CD4-positive, CD25-positive, alpha-beta regulatory T cell (primary cell): ENCODE measurements around the gene SYTL4. TPM values are rescaled to one million over a fixed set of nuclear protein-coding genes. Genes with fewer than 3 reads are reported as not detected.

ENCODE experiments used
- ATAC-seq, 2 donors: fragments of 150-1000 bp; cut with Tn5 transposase; one replicate each; pipeline ENCODE4 v1.10.0; 2021; ENCODE audit warnings: low read depth in 2 of 2, moderate number of reproducible peaks in 2 of 2, moderate library complexity in 1 of 2
- DNase-seq, 3 donors: peaks; one replicate each; pipeline versions ENCODE4 v3.0.0 to v3.0.0-alpha.2; 2012 to 2022; ENCODE audit warnings: mixed read lengths in 1 of 3
- H3K27ac ChIP-seq: one replicate; pipeline ENCODE4 v1.7.0; 2013; ENCODE audit warnings: mild to moderate bottlenecking, low read length; ENCODE audit not compliant: insufficient read depth, poor library complexity, severe bottlenecking
- H3K27me3 ChIP-seq: one replicate; pipeline ENCODE4 v1.7.0; 2013; ENCODE audit warnings: low read length; ENCODE audit not compliant: control insufficient read depth, insufficient read depth
- H3K36me3 ChIP-seq: one replicate; pipeline ENCODE4 v1.7.0; 2013; ENCODE audit warnings: mild to moderate bottlenecking, low read length, moderate library complexity; ENCODE audit not compliant: control insufficient read depth, insufficient read depth
- H3K4me1 ChIP-seq: 2 replicates; pipeline ENCODE4 v1.7.0; 2013; ENCODE audit warnings: mild to moderate bottlenecking, low read length; ENCODE audit not compliant: insufficient read depth, control insufficient read depth, poor library complexity, severe bottlenecking
- H3K4me3 ChIP-seq: one replicate; pipeline ENCODE4 v1.7.0; 2013; ENCODE audit warnings: low read depth, mild to moderate bottlenecking, low read length, moderate library complexity
- H3K9me3 ChIP-seq, 2 experiments: 1 replicate in 1 of 2; 2 replicates in 1 of 2; pipeline ENCODE4 v1.7.0; 2013; ENCODE audit warnings: low read length in 2 of 2, mild to moderate bottlenecking in 1 of 2, moderate library complexity in 1 of 2; ENCODE audit not compliant: control insufficient read depth in 2 of 2
- H3K27ac Mint-ChIP-seq, 3 donors: one replicate each; pipeline ENCODE4 v1.8.0; 2020 to 2022; ENCODE audit warnings: mild to moderate bottlenecking in 3 of 3, mixed read lengths in 3 of 3, moderate library complexity in 2 of 3
- H3K27me3 Mint-ChIP-seq: one replicate; pipeline ENCODE4 v1.8.0; 2022; ENCODE audit warnings: mild to moderate bottlenecking, mixed read lengths
- H3K36me3 Mint-ChIP-seq: one replicate; pipeline ENCODE4 v1.8.0; 2020; ENCODE audit warnings: mixed read lengths
- H3K4me1 Mint-ChIP-seq, 4 donors: one replicate each; pipeline ENCODE4 v1.8.0; 2020 to 2022; ENCODE audit warnings: mixed read lengths in 4 of 4, mild to moderate bottlenecking in 1 of 4
- H3K4me3 Mint-ChIP-seq, 4 donors: one replicate each; pipeline ENCODE4 v1.8.0; 2020 to 2022; ENCODE audit warnings: mild to moderate bottlenecking in 4 of 4, mixed read lengths in 4 of 4, moderate library complexity in 3 of 4
- H3K9me3 Mint-ChIP-seq, 7 donors: one replicate each; pipeline ENCODE4 v1.8.0; 2020 to 2022; ENCODE audit warnings: mixed read lengths in 7 of 7, mild to moderate bottlenecking in 3 of 7, moderate library complexity in 2 of 7
- polyA plus RNA-seq, 4 donors: library from polyadenylated mRNA; unstranded; fragments of 300-500 nt; fragmentation: Illumina TruSeq; gene quantifications; one replicate each; pipeline ENCODE4 v1.2.3, GENCODE V29; 2021
- total RNA-seq: library from RNA; stranded (reverse); gene quantifications from one replicate; pipeline ENCODE4 v1.2.3, GENCODE V29; 2022

Gene SYTL4
- total and polyA plus RNA-seq, 5 donors from 2014 or later: 0.22 TPM; not detected in 4

GRCh38 chrX:100710816-100711215 is 21.1 kb downstream of the SYTL4 start:
- Mint-ChIP-seq H3K4me1 (no peaks in the 10 kb centered on the region), H3K4me3 (no peak overlapping the region), H3K9me3 (no peaks in the 10 kb centered on the region), H3K27me3 (peaks cover 15% of the 10 kb centered on the region), H3K36me3 (no peaks in the 10 kb centered on the region), H3K27ac (no peak overlapping the region)
- Histone ChIP-seq H3K36me3 (no peaks in the 10 kb centered on the region), H3K27ac (no peak overlapping the region), H3K9me3 (no peaks in the 10 kb centered on the region), H3K4me1 (no peaks in the 10 kb centered on the region), H3K27me3 (no peaks in the 10 kb centered on the region), H3K4me3 (no peak overlapping the region)
- ATAC-seq (no peak), DNase-seq (no peak)

- Mint-ChIP-seq H3K27ac (no peak overlapping the region), H3K4me1 (no peaks in the 10 kb centered on the region), H3K27me3 (peaks cover 10% of the 10 kb centered on the region), H3K9me3 (peaks cover 0 to 2% (median 0%) of the 10 kb centered on the region in 7 donors), H3K36me3 (no peaks in the 10 kb centered on the region), H3K4me3 (no peak overlapping the region)
- Histone ChIP-seq H3K27ac (no peak overlapping the region), H3K9me3 (no peaks in the 10 kb centered on the region), H3K36me3 (no peaks in the 10 kb centered on the region), H3K27me3 (no peaks in the 10 kb centered on the region), H3K4me3 (no peak overlapping the region), H3K4me1 (no peaks in the 10 kb centered on the region)
- DNase-seq (no peak), ATAC-seq (no peak)
Observed at GRCh38 chrX:100704581-100705203, 27.2 kb downstream of the SYTL4 start.

- H3K4me3 ChIP-seq: no peak overlapping the region
- no peak overlapping the region for H3K27ac ChIP-seq
- no peak for DNase-seq
- Mint-ChIP-seq H3K27ac (no peak overlapping the region), H3K9me3 (peaks cover 0 to 2% (median 0%) of the 10 kb centered on the region in 7 donors), H3K4me3 (no peak overlapping the region), H3K36me3 (no peaks in the 10 kb centered on the region), H3K27me3 (peaks cover 10% of the 10 kb centered on the region), H3K4me1 (no peaks in the 10 kb centered on the region)
- H3K27me3 ChIP-seq: no peaks in the 10 kb centered on the region
- ATAC-seq: no peak
- H3K4me1 ChIP-seq: no peaks in the 10 kb centered on the region
- H3K9me3 ChIP-seq: no peaks in the 10 kb centered on the region
- H3K36me3 ChIP-seq: no peaks in the 10 kb centered on the region
Observed at GRCh38 chrX:100700809-100701208, 31.1 kb downstream of the SYTL4 start.

GRCh38 chrX:100698551-100698950 is 33.4 kb downstream of the SYTL4 start:
- no peaks in the 10 kb centered on the region for H3K9me3 ChIP-seq
- peaks cover 5% of the 10 kb centered on the region for H3K27me3 Mint-ChIP-seq
- H3K4me1 Mint-ChIP-seq: no peaks in the 10 kb centered on the region
- H3K27me3 ChIP-seq: no peaks in the 10 kb centered on the region
- no peak overlapping the region for H3K4me3 ChIP-seq
- H3K9me3 Mint-ChIP-seq: peaks cover 0 to 2% (median 0%) of the 10 kb centered on the region in 7 donors
- no peaks in the 10 kb centered on the region for H3K36me3 Mint-ChIP-seq
- no peak for DNase-seq
- H3K27ac ChIP-seq: no peak overlapping the region
- no peak overlapping the region for H3K4me3 Mint-ChIP-seq
- no peak for ATAC-seq
- no peak overlapping the region for H3K27ac Mint-ChIP-seq
- no peaks in the 10 kb centered on the region for H3K4me1 ChIP-seq
- no peaks in the 10 kb centered on the region for H3K36me3 ChIP-seq

- Mint-ChIP-seq H3K36me3 (no peaks in the 10 kb centered on the region), H3K4me3 (no peak overlapping the region)
Observed at GRCh38 chrX:100696699-100697351, 35.1 kb downstream of the SYTL4 start.

GRCh38 chrX:100695991-100696390 is 35.9 kb downstream of the SYTL4 start:
- no peak for ATAC-seq

More at GRCh38 chrX:100696699-100697351, 35.1 kb downstream of the SYTL4 start:
- Mint-ChIP-seq H3K4me1 (no peaks in the 10 kb centered on the region), H3K27me3 (peaks cover 5% of the 10 kb centered on the region), H3K27ac (no peak overlapping the region), H3K9me3 (peaks cover 0 to 1% (median 0%) of the 10 kb centered on the region in 7 donors)
- H3K27ac ChIP-seq: no peak overlapping the region
- DNase-seq (no peak), ATAC-seq (no peak)
- no peaks in the 10 kb centered on the region for H3K36me3 ChIP-seq
- no peaks in the 10 kb centered on the region for H3K9me3 ChIP-seq
- no peak overlapping the region for H3K4me3 ChIP-seq
- H3K4me1 ChIP-seq: no peaks in the 10 kb centered on the region
- no peaks in the 10 kb centered on the region for H3K27me3 ChIP-seq

GRCh38 chrX:100695302-100695701 is 36.6 kb downstream of the SYTL4 start:
- DNase-seq (no peak), ATAC-seq (no peak)
- Histone ChIP-seq H3K27me3 (no peaks in the 10 kb centered on the region), H3K36me3 (no peaks in the 10 kb centered on the region), H3K4me3 (no peak overlapping the region), H3K27ac (no peak overlapping the region), H3K4me1 (no peaks in the 10 kb centered on the region), H3K9me3 (no peaks in the 10 kb centered on the region)
- no peak overlapping the region for H3K27ac Mint-ChIP-seq
- peaks cover 5% of the 10 kb centered on the region for H3K27me3 Mint-ChIP-seq
- H3K4me1 Mint-ChIP-seq: no peaks in the 10 kb centered on the region
- no peaks in the 10 kb centered on the region for H3K36me3 Mint-ChIP-seq
- peaks cover 0 to 1% (median 0%) of the 10 kb centered on the region in 7 donors for H3K9me3 Mint-ChIP-seq
- H3K4me3 Mint-ChIP-seq: no peak overlapping the region

More at GRCh38 chrX:100695991-100696390, 35.9 kb downstream of the SYTL4 start:
- Histone ChIP-seq H3K36me3 (no peaks in the 10 kb centered on the region), H3K27me3 (no peaks in the 10 kb centered on the region), H3K27ac (no peak overlapping the region), H3K4me1 (no peaks in the 10 kb centered on the region), H3K9me3 (no peaks in the 10 kb centered on the region), H3K4me3 (no peak overlapping the region)
- H3K27ac Mint-ChIP-seq: no peak overlapping the region
- H3K27me3 Mint-ChIP-seq: peaks cover 5% of the 10 kb centered on the region
- no peak for DNase-seq
- no peaks in the 10 kb centered on the region for H3K36me3 Mint-ChIP-seq
- H3K9me3 Mint-ChIP-seq: peaks cover 0 to 1% (median 0%) of the 10 kb centered on the region in 7 donors
- H3K4me1 Mint-ChIP-seq: no peaks in the 10 kb centered on the region
- no peak overlapping the region for H3K4me3 Mint-ChIP-seq

- H3K27ac ChIP-seq: no peak overlapping the region
- no peak overlapping the region for H3K4me3 Mint-ChIP-seq
- no peaks in the 10 kb centered on the region for H3K27me3 ChIP-seq
- H3K9me3 ChIP-seq: no peaks in the 10 kb centered on the region
- H3K36me3 Mint-ChIP-seq: no peaks in the 10 kb centered on the region
- DNase-seq: no peak
- no peaks in the 10 kb centered on the region for H3K27me3 Mint-ChIP-seq
- no peak for ATAC-seq
- peak overlapping the region in 1 of 3 donors; percentile 64 for H3K27ac Mint-ChIP-seq
- H3K9me3 Mint-ChIP-seq: peaks cover 0 to 1% (median 0%) of the 10 kb centered on the region in 7 donors
- no peaks in the 10 kb centered on the region for H3K36me3 ChIP-seq
- no peak overlapping the region for H3K4me3 ChIP-seq
- no peaks in the 10 kb centered on the region for H3K4me1 Mint-ChIP-seq
- no peaks in the 10 kb centered on the region for H3K4me1 ChIP-seq
Observed at GRCh38 chrX:100687546-100687945, 44.4 kb downstream of the SYTL4 start.
